ENCODE measurements around the gene RTN4RL1.

RTN4RL1 gene

DNA sequence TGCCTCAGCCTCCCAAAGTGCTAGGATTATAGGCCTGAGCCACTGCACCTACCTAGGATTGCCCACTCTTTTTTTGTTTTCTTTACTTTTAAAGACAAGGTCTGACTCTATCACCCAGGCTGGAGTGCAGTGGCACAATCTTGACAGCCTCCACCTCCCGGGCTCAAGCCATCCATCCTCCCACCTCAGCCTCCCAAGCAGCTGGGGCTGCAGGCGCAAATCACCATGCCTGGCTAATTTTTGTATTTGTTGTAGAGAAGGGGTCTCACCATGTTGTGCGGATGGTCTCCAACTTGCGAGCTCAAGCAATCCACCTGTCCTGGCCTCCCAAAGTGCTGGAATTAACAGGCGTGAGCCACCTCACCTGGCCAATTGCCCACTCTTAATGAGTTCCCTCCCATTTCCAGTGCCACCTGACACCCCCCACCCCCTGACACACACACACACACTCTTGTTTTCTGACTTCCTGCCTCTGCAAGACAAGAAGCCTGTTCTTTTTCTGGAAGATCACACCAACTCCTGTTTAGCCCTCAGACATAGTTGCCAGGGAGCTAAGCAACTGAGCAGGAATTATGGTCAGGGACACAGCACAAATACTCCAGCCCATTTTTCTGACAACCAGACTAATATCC, 19.2 kb upstream of the RTN4RL1 start:
- FAIRE-seq: no peak

- peak; percentile 84 for FAIRE-seq
These were observed 18.7 kb upstream of the RTN4RL1 start for GRCh38 chr17:2043785-2044184.

- no peak for FAIRE-seq
These were observed 17.8 kb upstream of the RTN4RL1 start for GRCh38 chr17:2042933-2043332.

GRCh38 chr17:2042390-2042847, 17.3 kb upstream of the RTN4RL1 start:
- FAIRE-seq: no peak

DNA sequence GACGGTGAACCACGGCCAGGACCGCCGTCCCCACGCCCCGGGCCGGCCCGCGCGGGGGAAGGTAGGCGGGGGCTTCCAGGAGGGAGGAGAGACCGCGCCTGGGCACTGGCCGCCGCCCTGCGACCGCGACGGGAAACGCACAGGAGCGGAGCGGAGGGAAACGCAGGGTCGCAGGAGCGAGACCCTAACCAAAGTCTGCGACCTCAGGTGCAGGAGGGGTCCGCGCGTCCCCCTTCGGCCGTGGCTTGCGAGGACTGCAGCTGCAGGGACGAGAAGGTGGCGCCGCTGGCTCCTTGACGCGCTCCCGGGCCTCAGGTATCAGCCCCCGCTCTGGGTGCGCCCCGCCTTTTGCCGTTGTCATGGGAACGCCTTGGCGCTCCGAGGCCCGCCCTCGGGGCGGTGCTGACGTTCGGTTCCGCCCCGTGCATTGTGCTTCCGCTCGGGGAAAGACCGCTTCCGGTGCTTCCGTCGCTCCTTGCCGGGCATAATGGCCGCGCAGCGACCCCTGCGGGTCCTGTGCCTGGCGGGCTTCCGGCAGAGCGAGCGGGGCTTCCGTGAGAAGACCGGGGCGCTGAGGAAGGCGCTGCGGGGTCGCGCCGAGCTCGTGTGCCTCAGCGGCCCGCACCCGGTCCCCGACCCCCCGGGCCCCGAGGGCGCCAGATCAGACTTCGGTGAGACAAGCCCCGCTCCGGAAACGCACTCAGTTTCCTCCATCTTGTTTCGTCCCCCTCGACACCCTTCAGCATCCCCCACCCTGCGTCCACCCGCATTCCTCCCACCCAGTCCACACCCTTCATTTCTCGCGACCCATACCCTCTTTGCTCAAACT, 16.6 kb upstream of the RTN4RL1 start, which contains the start of gene OVCA2:
OVCA2 (plus strand) TSS at position 462 of the 829 bp plus-strand sequence; CDS start at position 488, 26 bp downstream.
- peak; percentile 95 for FAIRE-seq

DNA sequence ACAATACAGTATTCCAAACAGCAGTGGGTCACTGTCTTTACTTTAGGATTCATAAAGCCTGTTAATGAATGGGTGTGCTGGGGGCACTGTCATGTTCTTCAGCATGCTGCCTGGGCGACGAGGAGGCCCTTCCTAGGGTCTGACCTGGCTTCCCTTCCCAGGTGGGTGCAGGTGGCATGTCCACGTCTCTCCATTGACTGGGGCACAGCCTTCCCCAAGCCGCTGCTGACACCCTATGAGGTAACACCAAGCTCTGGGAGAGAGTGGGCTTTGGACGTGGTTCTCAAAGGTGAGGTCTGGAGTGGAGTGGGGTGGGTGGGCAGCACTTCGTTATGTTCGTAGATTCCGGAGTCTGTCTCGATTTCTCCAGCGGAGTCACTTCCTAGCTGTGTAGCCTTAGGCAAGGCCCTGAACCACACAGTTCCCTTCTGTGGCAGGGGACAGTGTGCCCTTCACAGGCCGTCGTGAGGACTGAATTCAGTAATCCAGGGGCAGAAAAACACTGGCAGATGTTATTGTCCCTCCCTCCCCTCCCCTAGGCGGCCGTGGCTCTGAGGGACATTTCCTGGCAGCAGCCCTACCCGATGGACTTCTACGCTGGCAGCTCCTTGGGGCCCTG, 15.9 kb upstream of the RTN4RL1 start:
- no peak for FAIRE-seq

- FAIRE-seq: no peak
These were observed 15.2 kb upstream of the RTN4RL1 start for GRCh38 chr17:2040219-2040827.

- no peak for FAIRE-seq
These were observed 12.0 kb upstream of the RTN4RL1 start for GRCh38 chr17:2037155-2037554.

DNA sequence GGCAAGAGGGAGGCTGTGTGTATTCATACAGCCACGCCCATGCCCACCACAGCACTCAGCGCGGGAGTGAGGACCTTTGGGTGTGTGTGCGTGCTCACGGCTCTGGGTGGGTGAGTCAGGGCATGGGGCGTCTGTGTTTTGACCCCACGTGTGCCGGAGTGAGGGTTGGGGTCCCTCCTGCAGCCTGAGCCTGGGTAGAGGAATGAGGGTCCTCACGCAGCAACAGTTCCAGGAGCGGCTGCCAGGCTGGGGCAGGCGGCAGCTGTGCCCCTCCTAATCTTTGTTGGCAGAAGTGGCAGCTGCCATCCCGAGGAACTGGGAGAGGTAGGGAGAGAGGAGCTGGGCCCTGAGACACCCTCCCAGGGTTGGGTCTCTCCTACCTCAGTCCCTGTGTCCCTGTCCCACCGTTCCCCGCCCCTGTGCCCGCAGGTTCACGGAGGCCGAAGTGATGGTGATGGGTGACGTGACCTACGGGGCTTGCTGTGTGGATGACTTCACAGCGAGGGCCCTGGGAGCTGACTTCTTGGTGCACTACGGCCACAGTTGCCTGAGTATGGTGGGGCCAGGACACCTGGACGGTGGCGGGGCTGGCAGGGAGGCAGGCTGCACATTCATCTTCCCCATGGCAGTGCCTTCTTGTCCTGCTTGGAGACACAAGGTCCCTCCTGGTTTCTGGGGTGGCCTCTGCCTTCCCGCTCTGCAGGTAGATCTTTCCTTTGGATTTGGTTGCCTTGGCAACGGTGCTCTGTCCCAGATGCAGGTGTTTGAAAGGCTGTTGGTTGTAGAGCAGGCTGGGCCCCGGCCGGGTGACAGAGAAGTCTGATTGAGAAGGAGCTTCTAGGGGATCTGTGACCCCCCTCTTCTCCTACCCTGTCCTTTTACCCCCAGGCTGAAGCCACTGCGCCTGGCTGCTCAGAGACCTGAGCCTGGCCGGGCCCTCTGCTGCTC, 10.7 kb upstream of the RTN4RL1 start:
- FAIRE-seq: no peak

GRCh38 chr17:2034806-2035540, 9.8 kb upstream of the RTN4RL1 start:
- no peak for FAIRE-seq

DNA sequence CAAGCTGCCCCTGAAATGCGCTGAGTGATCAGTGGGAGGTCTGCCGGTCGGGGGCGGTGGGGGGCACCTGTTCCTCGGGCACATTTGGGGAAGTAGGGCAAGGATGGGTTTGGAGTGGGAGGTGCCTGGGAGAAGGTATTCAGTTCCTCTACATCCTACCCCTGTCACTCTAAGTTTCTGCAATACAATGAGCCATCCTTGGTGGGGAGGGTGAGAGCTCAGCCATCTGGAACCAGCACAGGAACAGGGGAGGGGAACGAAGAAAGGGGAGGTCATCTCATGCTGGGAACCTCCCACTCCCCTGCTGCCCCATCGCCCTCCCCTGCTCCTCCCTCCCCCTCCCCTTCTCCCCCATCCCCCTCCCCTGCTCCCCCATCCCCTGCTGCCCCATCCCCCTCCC, 9.0 kb upstream of the RTN4RL1 start:
- FAIRE-seq: no peak

- peak; percentile 98 for FAIRE-seq
These were observed 8.0 kb upstream of the RTN4RL1 start for GRCh38 chr17:2033153-2033552.

DNA sequence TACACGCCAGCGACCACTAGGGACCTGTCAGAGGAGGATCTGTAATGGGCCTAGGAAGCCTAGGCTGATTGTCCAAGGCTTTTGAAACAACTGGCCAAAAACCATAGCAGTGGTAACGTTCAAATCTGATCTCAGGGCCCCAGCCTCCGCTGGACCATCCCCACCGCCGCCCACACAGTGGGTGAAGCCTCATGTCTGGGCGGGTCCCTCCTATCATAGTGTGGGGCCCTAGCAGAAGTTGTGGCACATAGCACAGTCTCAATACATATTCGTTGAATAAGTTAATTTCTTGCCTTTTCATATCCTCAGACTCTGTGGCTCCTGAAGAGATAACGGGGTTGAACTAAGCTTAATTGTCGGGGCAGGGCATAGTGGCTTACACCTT, 5.6 kb upstream of the RTN4RL1 start:
- FAIRE-seq: no peak

DNA sequence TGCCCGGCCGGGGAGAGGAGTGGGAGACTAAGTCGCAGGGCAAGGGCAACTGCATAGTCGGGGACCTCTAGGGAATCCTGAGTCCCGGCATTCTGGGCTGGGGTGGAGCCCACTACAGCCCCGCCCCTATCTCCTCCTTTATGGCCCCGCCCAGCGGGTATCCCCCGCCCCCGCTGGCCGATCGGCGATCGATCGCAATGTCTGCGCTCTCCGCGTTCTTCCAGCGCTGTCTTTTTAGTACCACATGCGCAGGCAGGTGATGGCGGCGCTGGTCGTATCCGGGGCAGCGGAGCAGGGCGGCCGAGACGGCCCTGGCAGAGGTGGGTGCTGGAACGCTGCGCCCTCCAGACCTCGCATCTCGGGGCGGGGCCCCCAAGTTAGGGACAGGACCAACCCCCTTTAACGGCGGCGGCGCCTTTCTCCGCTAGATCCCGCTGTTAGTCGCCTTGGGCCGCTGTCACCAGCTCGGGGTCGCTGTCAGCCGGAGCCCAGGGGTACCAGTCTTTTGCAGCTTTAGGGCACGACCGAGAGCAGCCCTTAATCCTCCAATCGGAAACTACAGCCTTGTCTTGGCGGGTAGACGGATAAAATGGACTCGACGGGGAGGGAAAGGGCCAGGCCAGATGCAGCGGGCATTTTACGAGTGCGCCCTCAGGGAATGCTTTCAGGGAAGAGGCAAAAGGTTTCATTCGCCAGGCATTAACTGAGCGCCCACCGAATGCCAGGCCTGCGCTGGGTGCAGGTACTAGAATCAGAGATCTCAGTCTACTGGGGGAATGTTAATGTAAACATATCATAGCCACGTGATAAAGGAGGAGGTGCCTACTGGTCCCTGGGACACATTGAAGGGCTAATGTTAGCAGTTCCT, 5.0 kb upstream of the RTN4RL1 start, which contains the start of gene DPH1:
DPH1 (plus strand) TSS at position 243 of the 868 bp plus-strand sequence; CDS start at position 260, 17 bp downstream.
- peak; percentile 95 for FAIRE-seq

DNA sequence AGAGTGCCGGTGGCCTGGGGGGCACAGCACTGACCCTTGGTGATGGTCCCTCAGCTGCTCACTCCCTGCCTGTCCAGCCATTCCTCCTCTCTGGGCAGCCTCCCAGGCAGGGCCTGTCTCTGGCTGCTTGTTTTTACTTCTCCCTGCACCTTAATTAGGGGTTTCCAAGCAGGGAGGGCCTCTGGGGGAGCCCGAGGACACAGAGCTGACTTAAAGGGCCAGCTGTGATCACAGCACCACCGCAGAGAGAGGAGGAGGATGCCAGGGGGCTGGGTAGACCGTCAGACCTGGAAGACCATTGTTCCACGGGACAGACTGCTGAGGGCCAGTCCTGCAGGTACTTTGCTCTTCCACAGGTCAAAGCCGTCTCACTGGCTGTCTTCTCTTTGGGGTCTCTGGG, 3.6 kb upstream of the RTN4RL1 start:
- FAIRE-seq: no peak

- FAIRE-seq: no peak
These were observed 3.1 kb upstream of the RTN4RL1 start for GRCh38 chr17:2028234-2028614.

- no peak for FAIRE-seq
These were observed 2.5 kb upstream of the RTN4RL1 start for GRCh38 chr17:2027528-2028233.

DNA sequence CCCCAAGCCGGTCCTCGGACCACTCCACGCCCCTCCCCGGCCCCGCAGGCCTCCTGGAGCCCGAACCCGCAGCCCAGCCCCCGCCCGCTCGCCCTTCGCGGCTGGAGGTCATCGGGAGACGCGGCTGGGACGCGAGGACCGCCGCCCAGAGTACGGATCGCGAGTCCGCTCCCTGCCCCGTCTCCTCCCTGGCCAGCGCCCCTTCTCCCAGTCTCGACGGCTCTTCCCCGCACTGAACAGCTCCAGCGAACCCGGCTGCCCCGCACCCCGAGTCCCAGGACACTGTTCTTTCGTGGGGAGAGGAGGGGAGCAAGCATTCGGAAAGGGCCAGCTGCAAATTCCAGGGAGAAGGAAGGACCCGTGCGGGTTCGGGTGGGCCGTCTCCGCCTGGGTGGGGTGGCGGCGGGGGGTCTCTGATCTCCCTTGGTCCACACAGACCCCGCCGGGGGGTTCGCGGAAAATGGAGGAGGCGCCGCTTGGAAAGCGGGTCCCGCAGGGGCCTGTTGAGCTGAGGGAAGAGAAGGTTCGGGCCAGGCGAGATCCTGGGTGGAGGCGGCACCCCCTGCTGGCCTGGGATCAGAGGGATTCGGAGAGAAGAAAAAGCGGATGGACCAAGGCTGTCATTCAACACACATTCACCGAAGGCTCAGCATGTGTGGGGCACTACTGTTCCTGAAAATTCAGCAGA, 632 bp upstream of the RTN4RL1 start:
- peak; percentile 15 for FAIRE-seq
